ENCODE measurements around the gene ADGRA1.
"Not testable (repeated sequence)": the region's sequence is repeated elsewhere in the genome, so short reads cannot be mapped to it uniquely, and the experiment has no call there.

Gene ADGRA1

DNA sequence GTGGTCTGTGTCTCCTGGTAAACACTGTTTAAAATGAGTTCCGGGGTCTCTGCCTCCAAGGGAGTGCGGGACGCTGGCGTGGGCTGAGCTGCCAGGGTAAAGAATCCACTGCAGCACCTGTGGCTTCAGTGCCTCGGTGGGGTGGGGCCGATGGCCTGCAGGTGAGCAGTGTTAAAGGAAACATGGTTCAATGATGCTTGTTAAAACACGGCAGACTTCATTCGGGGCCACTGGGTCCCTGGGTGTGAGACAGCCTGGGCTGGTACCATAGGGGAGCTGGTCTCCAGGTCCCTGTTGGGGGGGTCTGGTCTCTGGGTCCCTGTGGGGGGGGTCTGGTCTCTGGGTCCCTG lies 47.4 kb downstream of the ADGRA1 start:
- Histone ChIP-seq H3K36me3 (replicated peaks; ENCODE audit: insufficient read depth, low read length) (no peaks in the 10 kb centered on the region), H3K79me2 (ENCODE audit: low read length) (no peaks in the 10 kb centered on the region), H3K4me1 (ENCODE audit: low read length) (no peaks in the 10 kb centered on the region), H3K9ac (ENCODE audit: low read length) (no peak overlapping the region), H3K9me2 (replicated peaks; ENCODE audit: insufficient read depth, low read length) (no peaks in the 10 kb centered on the region), H3K27me3 (replicated peaks; ENCODE audit: insufficient read depth, low read length) (peaks cover 9% of the 10 kb centered on the region; the same call in 1 of the 2 replicates), H4K20me1 (ENCODE audit: insufficient read depth, low read length) (no peaks in the 10 kb centered on the region), H3K4me2 (ENCODE audit: low read depth, low read length) (no peak overlapping the region), H3K4me3 (ENCODE audit: low read length) (no peak overlapping the region), H3K9me3 (replicated peaks; ENCODE audit: insufficient read depth, low read length) (no peaks in the 10 kb centered on the region), H3F3A (ENCODE audit: insufficient read depth, low read length) (no peaks in the 10 kb centered on the region), H2AFZ (ENCODE audit: low read length) (no peak overlapping the region), H3K27ac (ENCODE audit: low read length) (no peak overlapping the region)
- no peak for DNase-seq
- TF ChIP-seq EZH2 (optimal IDR thresholded peaks at IDR 0.05; ENCODE audit: low read depth, low read length) (no peak), CTCF (IDR thresholded peaks at IDR 0.05; ENCODE audit: low read length) (no peak), EZH2phosphoT487 (IDR thresholded peaks at IDR 0.05; ENCODE audit: low read length) (no peak)

- not testable (repeated sequence) for H3K4me1 ChIP-seq (ENCODE audit: low read length); H3F3A ChIP-seq (ENCODE audit: insufficient read depth, low read length); H3K4me3 ChIP-seq (ENCODE audit: low read length); H4K20me1 ChIP-seq (ENCODE audit: insufficient read depth, low read length); H3K9ac ChIP-seq (ENCODE audit: low read length); H3K9me2 ChIP-seq (replicated peaks; ENCODE audit: insufficient read depth, low read length); H3K27ac ChIP-seq (ENCODE audit: low read length); H3K79me2 ChIP-seq (ENCODE audit: low read length); DNase-seq; H3K9me3 ChIP-seq (replicated peaks; ENCODE audit: insufficient read depth, low read length); H2AFZ ChIP-seq (ENCODE audit: low read length); H3K36me3 ChIP-seq (replicated peaks; ENCODE audit: insufficient read depth, low read length); H3K4me2 ChIP-seq (ENCODE audit: low read depth, low read length)
- peaks cover 31% of the 10 kb centered on the region for H3K27me3 ChIP-seq (replicated peaks; ENCODE audit: insufficient read depth, low read length)
Measured at GRCh38 chr10:133137486-133138145, 49.9 kb downstream of the ADGRA1 start.

GRCh38 chr10:133139551-133140065 lies 51.9 kb downstream of the ADGRA1 start:
- Histone ChIP-seq H4K20me1 (ENCODE audit: insufficient read depth, low read length) (no peaks in the 10 kb centered on the region), H3F3A (ENCODE audit: insufficient read depth, low read length) (no peaks in the 10 kb centered on the region), H3K27me3 (replicated peaks; ENCODE audit: insufficient read depth, low read length) (peaks cover 40% of the 10 kb centered on the region), H3K4me2 (ENCODE audit: low read depth, low read length) (no peak overlapping the region), H3K9me3 (replicated peaks; ENCODE audit: insufficient read depth, low read length) (no peaks in the 10 kb centered on the region), H3K4me3 (ENCODE audit: low read length) (no peak overlapping the region), H3K36me3 (replicated peaks; ENCODE audit: insufficient read depth, low read length) (no peaks in the 10 kb centered on the region), H3K9ac (ENCODE audit: low read length) (no peak overlapping the region), H2AFZ (ENCODE audit: low read length) (no peak overlapping the region), H3K79me2 (ENCODE audit: low read length) (no peaks in the 10 kb centered on the region), H3K9me2 (replicated peaks; ENCODE audit: insufficient read depth, low read length) (no peaks in the 10 kb centered on the region), H3K4me1 (ENCODE audit: low read length) (no peaks in the 10 kb centered on the region), H3K27ac (ENCODE audit: low read length) (no peak overlapping the region)
- no peak for TF ChIP-seq EZH2phosphoT487 (IDR thresholded peaks at IDR 0.05; ENCODE audit: low read length)
- TF ChIP-seq EZH2 (optimal IDR thresholded peaks at IDR 0.05; ENCODE audit: low read depth, low read length), result no peak
- no peak for TF ChIP-seq CTCF (IDR thresholded peaks at IDR 0.05; ENCODE audit: low read length)
- no peak for DNase-seq

GRCh38 chr10:133140417-133141143 lies 52.9 kb downstream of the ADGRA1 start:
- Histone ChIP-seq H2AFZ (ENCODE audit: low read length) (no peak overlapping the region), H3K27ac (ENCODE audit: low read length) (no peak overlapping the region), H4K20me1 (ENCODE audit: insufficient read depth, low read length) (no peaks in the 10 kb centered on the region), H3K79me2 (ENCODE audit: low read length) (no peaks in the 10 kb centered on the region), H3K4me3 (ENCODE audit: low read length) (no peak overlapping the region), H3K9ac (ENCODE audit: low read length) (no peak overlapping the region), H3K9me3 (replicated peaks; ENCODE audit: insufficient read depth, low read length) (no peaks in the 10 kb centered on the region), H3K27me3 (replicated peaks; ENCODE audit: insufficient read depth, low read length) (peaks cover 48% of the 10 kb centered on the region), H3K4me1 (ENCODE audit: low read length) (no peaks in the 10 kb centered on the region), H3K36me3 (replicated peaks; ENCODE audit: insufficient read depth, low read length) (no peaks in the 10 kb centered on the region), H3F3A (ENCODE audit: insufficient read depth, low read length) (no peaks in the 10 kb centered on the region), H3K4me2 (ENCODE audit: low read depth, low read length) (no peak overlapping the region), H3K9me2 (replicated peaks; ENCODE audit: insufficient read depth, low read length) (no peaks in the 10 kb centered on the region)
- TF ChIP-seq CTCF (IDR thresholded peaks at IDR 0.05; ENCODE audit: low read length) (no peak), EZH2phosphoT487 (IDR thresholded peaks at IDR 0.05; ENCODE audit: low read length) (no peak), EZH2 (optimal IDR thresholded peaks at IDR 0.05; ENCODE audit: low read depth, low read length) (no peak)
- DNase-seq, result no peak

Measured in MM.1S (cell line).